Measurements from ENCODE around the gene DUOXA1. TPM values are rescaled to one million over a fixed set of nuclear protein-coding genes. Genes with fewer than 3 reads are reported as not detected.
A peak's percentile ranks its signal among the peaks of the same experiment; 100 is the strongest.

The DUOXA1 gene, protein sequence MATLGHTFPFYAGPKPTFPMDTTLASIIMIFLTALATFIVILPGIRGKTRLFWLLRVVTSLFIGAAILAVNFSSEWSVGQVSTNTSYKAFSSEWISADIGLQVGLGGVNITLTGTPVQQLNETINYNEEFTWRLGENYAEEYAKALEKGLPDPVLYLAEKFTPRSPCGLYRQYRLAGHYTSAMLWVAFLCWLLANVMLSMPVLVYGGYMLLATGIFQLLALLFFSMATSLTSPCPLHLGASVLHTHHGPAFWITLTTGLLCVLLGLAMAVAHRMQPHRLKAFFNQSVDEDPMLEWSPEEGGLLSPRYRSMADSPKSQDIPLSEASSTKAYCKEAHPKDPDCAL
- 0.09 to 0.62 TPM (median 0.50 TPM) in 3 replicates for total RNA-seq (2021)
- Bru-seq, nascent RNA: percentile 21 among the genes with signal in this experiment
- long read RNA-seq, experiment 1, partial matches to known transcripts: 0 of 2 reads
- long read RNA-seq, experiment 1, other reads (novel, unspliced or antisense): 2 of 2 reads
- long read RNA-seq, experiment 2: 0 reads
- long read RNA-seq, experiment 3: 0 reads

DNA sequence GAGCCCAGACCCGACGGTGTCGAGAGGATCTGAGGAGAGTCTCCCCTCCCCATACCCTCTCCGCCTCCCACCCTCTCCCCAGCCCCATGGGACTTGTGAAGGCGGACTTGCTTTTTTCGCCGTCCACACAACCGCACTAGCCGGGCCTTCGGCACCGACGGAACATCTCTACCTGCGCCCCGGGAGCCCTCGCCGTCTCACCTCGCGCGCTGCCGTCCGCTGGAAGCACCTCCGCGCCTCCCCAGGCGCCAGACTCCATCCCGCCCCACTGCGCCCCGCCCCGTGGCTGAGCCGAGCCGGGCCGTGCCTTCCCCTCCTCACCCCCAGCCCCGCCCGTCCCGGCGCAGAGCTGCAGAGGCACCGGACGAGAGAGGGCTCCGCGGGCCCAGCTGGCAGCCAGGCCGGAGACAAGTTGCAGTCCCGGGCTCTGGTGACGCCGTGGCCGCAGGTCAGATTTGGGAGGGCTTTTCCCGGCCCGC is at the start of gene DUOXA1, which contains the start of gene DUOX1:
TSS of gene DUOXA1 (minus strand) at position 229 of the 479 bp plus-strand sequence. CDS start 6,865 bp downstream, outside the sequence.
TSS of gene DUOX1 (plus strand) at position 344 of the 479 bp plus-strand sequence. CDS start 1,973 bp downstream, outside the sequence.
- DNase-seq (ENCODE audit: low spot score) (peak; percentile 69), ATAC-seq (peak; percentile 76)
- Mint-ChIP-seq H3K27me3 (ENCODE audit: low read depth) (peaks cover 100% of the 10 kb centered on the region), H3K4me1 (peaks cover 7% of the 10 kb centered on the region), H3K4me3 (peak within 1 kb of the TSS; percentile 71), H3K36me3 (no peaks in the 10 kb centered on the region), H3K27ac (no peak within 1 kb of the TSS), H3K9me3 (no peaks in the 10 kb centered on the region)
- ChIA-PET CTCF (interaction anchor here (0.5 to 11.0 kb wide), 7 partner anchors 15 to 824 kb away, joined by 3 to 231 read pairs (median 3); partner anchors contain the start of genes DUOX2 and DUOXA2), POLR2A (interaction anchor here (1.5 kb wide), 1 partner anchor 81 kb away, joined by 4 read pairs; no protein-coding TSS in a partner anchor)
- no peak for TF ChIP-seq MXD4 (CRISPR knock-in tag; IDR thresholded peaks at IDR 0.05; ENCODE audit: borderline replicate concordance)
- no peak for TF ChIP-seq TCF7 (CRISPR knock-in tag; IDR thresholded peaks at IDR 0.05; ENCODE audit: low read depth)
- 0 out of 2 replicates have a peak, but pooled peaks have one; percentile 16 for TF ChIP-seq TP53 (CRISPR knock-in tag; IDR thresholded peaks at IDR 0.05)

DNA sequence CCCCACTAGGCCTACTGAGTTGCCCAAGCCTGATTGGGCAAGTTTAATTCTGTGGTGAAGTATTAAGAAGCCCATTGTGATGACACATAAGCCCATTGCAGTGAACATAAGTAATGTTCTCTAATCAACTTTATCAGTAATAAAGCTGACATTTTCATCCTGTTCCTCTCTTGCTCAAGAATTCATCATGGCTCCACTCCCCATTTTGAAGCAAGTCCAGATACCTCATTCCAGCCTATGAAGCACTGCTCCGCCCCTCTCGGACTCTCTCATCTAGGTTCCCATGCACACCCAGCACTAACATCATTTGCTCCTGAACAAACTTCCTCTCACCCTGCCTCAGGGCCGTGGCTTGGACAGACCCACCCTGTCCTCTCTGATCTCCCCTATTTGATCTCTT is 47.6 kb upstream of the DUOXA1 start:
- Mint-ChIP-seq H3K36me3 (peaks cover 38% of the 10 kb centered on the region), H3K4me3 (no peak overlapping the region), H3K27ac (no peak overlapping the region), H3K9me3 (no peaks in the 10 kb centered on the region), H3K27me3 (ENCODE audit: low read depth) (no peaks in the 10 kb centered on the region; the same call in 1 of the 2 replicates), H3K4me1 (peaks cover 24% of the 10 kb centered on the region)
- DNase-seq (ENCODE audit: low spot score) (no peak), ATAC-seq (no peak)
- no peak for TF ChIP-seq FOXP1 (CRISPR knock-in tag; IDR thresholded peaks at IDR 0.05; ENCODE audit: borderline replicate concordance)
- TF ChIP-seq, protein P1, sequence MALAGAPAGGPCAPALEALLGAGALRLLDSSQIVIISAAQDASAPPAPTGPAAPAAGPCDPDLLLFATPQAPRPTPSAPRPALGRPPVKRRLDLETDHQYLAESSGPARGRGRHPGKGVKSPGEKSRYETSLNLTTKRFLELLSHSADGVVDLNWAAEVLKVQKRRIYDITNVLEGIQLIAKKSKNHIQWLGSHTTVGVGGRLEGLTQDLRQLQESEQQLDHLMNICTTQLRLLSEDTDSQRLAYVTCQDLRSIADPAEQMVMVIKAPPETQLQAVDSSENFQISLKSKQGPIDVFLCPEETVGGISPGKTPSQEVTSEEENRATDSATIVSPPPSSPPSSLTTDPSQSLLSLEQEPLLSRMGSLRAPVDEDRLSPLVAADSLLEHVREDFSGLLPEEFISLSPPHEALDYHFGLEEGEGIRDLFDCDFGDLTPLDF (CRISPR knock-in tag; IDR thresholded peaks at IDR 0.05): no peak
- TF ChIP-seq ZNF317 (CRISPR knock-in tag; IDR thresholded peaks at IDR 0.05; ENCODE audit: borderline replicate concordance, low read depth): no peak
- no peak for TF ChIP-seq TCF7 (CRISPR knock-in tag; IDR thresholded peaks at IDR 0.05; ENCODE audit: low read depth)
- TF ChIP-seq, protein P2, sequence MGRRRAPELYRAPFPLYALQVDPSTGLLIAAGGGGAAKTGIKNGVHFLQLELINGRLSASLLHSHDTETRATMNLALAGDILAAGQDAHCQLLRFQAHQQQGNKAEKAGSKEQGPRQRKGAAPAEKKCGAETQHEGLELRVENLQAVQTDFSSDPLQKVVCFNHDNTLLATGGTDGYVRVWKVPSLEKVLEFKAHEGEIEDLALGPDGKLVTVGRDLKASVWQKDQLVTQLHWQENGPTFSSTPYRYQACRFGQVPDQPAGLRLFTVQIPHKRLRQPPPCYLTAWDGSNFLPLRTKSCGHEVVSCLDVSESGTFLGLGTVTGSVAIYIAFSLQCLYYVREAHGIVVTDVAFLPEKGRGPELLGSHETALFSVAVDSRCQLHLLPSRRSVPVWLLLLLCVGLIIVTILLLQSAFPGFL (CRISPR knock-in tag; IDR thresholded peaks at IDR 0.05; ENCODE audit: borderline replicate concordance): no peak
- no peak for TF ChIP-seq NR3C1 (CRISPR knock-in tag; conservative IDR thresholded peaks at IDR 0.05; ENCODE audit: low read depth)
- TF ChIP-seq, protein P3, sequence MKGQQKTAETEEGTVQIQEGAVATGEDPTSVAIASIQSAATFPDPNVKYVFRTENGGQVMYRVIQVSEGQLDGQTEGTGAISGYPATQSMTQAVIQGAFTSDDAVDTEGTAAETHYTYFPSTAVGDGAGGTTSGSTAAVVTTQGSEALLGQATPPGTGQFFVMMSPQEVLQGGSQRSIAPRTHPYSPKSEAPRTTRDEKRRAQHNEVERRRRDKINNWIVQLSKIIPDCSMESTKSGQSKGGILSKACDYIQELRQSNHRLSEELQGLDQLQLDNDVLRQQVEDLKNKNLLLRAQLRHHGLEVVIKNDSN (CRISPR knock-in tag; IDR thresholded peaks at IDR 0.05): no peak
- TF ChIP-seq ZNF396 (CRISPR knock-in tag; IDR thresholded peaks at IDR 0.05; ENCODE audit: borderline replicate concordance): no peak
- TF ChIP-seq NFATC4 (CRISPR knock-in tag; IDR thresholded peaks at IDR 0.05): no peak
- TF ChIP-seq ZBTB21 (CRISPR knock-in tag; IDR thresholded peaks at IDR 0.05; ENCODE audit: borderline replicate concordance): no peak
- TF ChIP-seq ELF4 (CRISPR knock-in tag; IDR thresholded peaks at IDR 0.05; ENCODE audit: low read depth): no peak
- no peak for TF ChIP-seq EMX1 (CRISPR knock-in tag; IDR thresholded peaks at IDR 0.05)
- TF ChIP-seq GABPB1 (CRISPR knock-in tag; IDR thresholded peaks at IDR 0.05): no peak
- no peak for TF ChIP-seq CREM (CRISPR knock-in tag; IDR thresholded peaks at IDR 0.05)
- TF ChIP-seq OVOL2 (CRISPR knock-in tag; IDR thresholded peaks at IDR 0.05; ENCODE audit: borderline replicate concordance): no peak
- TF ChIP-seq, protein P4, sequence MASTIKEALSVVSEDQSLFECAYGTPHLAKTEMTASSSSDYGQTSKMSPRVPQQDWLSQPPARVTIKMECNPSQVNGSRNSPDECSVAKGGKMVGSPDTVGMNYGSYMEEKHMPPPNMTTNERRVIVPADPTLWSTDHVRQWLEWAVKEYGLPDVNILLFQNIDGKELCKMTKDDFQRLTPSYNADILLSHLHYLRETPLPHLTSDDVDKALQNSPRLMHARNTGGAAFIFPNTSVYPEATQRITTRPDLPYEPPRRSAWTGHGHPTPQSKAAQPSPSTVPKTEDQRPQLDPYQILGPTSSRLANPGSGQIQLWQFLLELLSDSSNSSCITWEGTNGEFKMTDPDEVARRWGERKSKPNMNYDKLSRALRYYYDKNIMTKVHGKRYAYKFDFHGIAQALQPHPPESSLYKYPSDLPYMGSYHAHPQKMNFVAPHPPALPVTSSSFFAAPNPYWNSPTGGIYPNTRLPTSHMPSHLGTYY (CRISPR knock-in tag; IDR thresholded peaks at IDR 0.05): no peak
- no peak for TF ChIP-seq ZNF232 (CRISPR knock-in tag; IDR thresholded peaks at IDR 0.05)
- ChIA-PET POLR2A (interaction anchor here (0.6 kb wide), 1 partner anchor 134 kb away, joined by 4 read pairs; no protein-coding TSS in a partner anchor), CTCF (interaction anchor here (2.3 kb wide), 1 partner anchor 14 kb away, joined by 9 read pairs; no protein-coding TSS in a partner anchor)
